Measurements from ENCODE around the gene LDLR.
"Not testable (repeated sequence)": the region's sequence is repeated elsewhere in the genome, so short reads cannot be mapped to it uniquely, and the experiment has no call there.

LDLR gene

DNA sequence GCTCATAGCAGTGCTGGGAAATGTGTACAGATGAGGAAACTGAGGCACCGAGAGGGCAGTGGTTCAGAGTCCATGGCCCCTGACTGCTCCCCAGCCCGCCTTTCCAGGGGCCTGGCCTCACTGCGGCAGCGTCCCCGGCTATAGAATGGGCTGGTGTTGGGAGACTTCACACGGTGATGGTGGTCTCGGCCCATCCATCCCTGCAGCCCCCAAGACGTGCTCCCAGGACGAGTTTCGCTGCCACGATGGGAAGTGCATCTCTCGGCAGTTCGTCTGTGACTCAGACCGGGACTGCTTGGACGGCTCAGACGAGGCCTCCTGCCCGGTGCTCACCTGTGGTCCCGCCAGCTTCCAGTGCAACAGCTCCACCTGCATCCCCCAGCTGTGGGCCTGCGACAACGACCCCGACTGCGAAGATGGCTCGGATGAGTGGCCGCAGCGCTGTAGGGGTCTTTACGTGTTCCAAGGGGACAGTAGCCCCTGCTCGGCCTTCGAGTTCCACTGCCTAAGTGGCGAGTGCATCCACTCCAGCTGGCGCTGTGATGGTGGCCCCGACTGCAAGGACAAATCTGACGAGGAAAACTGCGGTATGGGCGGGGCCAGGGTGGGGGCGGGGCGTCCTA lies 15.9 kb downstream of the LDLR start:
- Histone ChIP-seq H3K4me1 (ENCODE audit: control insufficient read depth, insufficient read depth, low read length) (no peaks in the 10 kb centered on the region), H3K4me3 (ENCODE audit: low read length in 2 of 2) (no peak overlapping the region), H3K27me3 (ENCODE audit: control insufficient read depth in 1 of 2, insufficient read depth in 2 of 2, low read length in 2 of 2) (no peaks in the 10 kb centered on the region), H3K9ac (ENCODE audit: low read length in 2 of 2) (no peak overlapping the region), H3K27ac (ENCODE audit: low read length) (no peak overlapping the region), H3K36me3 (ENCODE audit: control insufficient read depth in 2 of 2, insufficient read depth in 2 of 2, low read length in 2 of 2) (peaks cover 17 to 47% of the 10 kb centered on the region in 2 donors), H3K9me3 (ENCODE audit: control insufficient read depth in 2 of 2, low read length in 2 of 2) (no peaks in the 10 kb centered on the region)

DNA sequence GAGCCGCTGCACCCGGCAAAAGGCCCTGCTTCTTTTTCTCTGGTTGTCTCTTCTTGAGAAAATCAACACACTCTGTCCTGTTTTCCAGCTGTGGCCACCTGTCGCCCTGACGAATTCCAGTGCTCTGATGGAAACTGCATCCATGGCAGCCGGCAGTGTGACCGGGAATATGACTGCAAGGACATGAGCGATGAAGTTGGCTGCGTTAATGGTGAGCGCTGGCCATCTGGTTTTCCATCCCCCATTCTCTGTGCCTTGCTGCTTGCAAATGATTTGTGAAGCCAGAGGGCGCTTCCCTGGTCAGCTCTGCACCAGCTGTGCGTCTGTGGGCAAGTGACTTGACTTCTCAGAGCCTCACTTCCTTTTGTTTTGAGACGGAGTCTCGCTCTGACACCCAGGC lies 17.2 kb downstream of the LDLR start:
- Histone ChIP-seq H3K36me3 (ENCODE audit: control insufficient read depth in 2 of 2, insufficient read depth in 2 of 2, low read length in 2 of 2) (peaks cover 23 to 45% of the 10 kb centered on the region in 2 donors), H3K27me3 (ENCODE audit: control insufficient read depth in 1 of 2, insufficient read depth in 2 of 2, low read length in 2 of 2) (no peaks in the 10 kb centered on the region), H3K9me3 (ENCODE audit: control insufficient read depth in 2 of 2, low read length in 2 of 2) (no peaks in the 10 kb centered on the region), H3K27ac (ENCODE audit: low read length) (peak overlapping the region; percentile 18), H3K4me1 (ENCODE audit: control insufficient read depth, insufficient read depth, low read length) (no peaks in the 10 kb centered on the region), H3K4me3 (ENCODE audit: low read length in 2 of 2) (no peak overlapping the region), H3K9ac (ENCODE audit: low read length in 2 of 2) (no peak overlapping the region)

DNA sequence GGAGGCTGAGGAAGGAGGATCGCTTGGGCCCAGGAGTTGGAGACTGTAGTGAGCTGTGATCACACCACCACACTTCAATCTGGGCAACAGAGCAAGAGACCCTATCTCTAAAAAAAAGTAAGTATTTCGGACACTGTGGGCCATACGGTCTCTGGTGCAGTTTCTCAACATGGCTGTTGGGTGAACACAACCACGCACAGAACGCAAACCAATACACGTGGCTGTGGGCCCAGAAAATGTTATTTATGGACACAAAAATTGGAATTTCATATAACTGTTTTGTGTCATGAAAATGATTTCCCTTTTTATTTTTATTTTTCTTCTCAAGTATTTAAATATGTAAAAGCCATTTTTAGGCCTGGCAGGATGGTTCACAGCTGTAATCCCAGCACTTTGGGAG lies 19.5 kb downstream of the LDLR start:
- no peak overlapping the region for H3K9ac ChIP-seq (ENCODE audit: low read length in 2 of 2)
- H3K36me3 ChIP-seq (ENCODE audit: control insufficient read depth in 2 of 2, insufficient read depth in 2 of 2, low read length in 2 of 2) = peaks cover 30 to 49% of the 10 kb centered on the region in 2 donors
- H3K4me1 ChIP-seq (ENCODE audit: control insufficient read depth, insufficient read depth, low read length) = no peaks in the 10 kb centered on the region
- H3K9me3 ChIP-seq (ENCODE audit: control insufficient read depth in 2 of 2, low read length in 2 of 2) = no peaks in the 10 kb centered on the region
- H3K27ac ChIP-seq (ENCODE audit: low read length) = no peak overlapping the region
- no peak overlapping the region for H3K4me3 ChIP-seq (ENCODE audit: low read length in 2 of 2)
- H3K27me3 ChIP-seq (ENCODE audit: control insufficient read depth in 1 of 2, insufficient read depth in 2 of 2, low read length in 2 of 2) = no peaks in the 10 kb centered on the region

DNA sequence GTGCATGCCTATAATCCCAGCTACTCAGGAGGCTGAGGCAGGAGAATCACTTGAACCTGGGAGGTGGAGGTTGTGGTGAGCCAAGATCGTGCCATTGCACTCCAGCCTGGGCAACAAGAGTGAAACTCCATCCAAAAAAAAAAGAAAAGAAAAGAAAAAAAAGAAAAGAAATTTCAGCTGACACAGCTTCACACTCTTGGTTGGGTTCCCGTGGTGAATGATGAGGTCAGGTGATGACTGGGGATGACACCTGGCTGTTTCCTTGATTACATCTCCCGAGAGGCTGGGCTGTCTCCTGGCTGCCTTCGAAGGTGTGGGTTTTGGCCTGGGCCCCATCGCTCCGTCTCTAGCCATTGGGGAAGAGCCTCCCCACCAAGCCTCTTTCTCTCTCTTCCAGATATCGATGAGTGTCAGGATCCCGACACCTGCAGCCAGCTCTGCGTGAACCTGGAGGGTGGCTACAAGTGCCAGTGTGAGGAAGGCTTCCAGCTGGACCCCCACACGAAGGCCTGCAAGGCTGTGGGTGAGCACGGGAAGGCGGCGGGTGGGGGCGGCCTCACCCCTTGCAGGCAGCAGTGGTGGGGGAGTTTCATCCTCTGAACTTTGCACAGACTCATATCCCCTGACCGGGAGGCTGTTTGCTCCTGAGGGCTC lies 22.0 kb downstream of the LDLR start:
- no peak overlapping the region for H3K4me3 ChIP-seq (ENCODE audit: low read length in 2 of 2)
- H3K36me3 ChIP-seq (ENCODE audit: control insufficient read depth in 2 of 2, insufficient read depth in 2 of 2, low read length in 2 of 2) = peaks cover 32 to 45% of the 10 kb centered on the region in 2 donors
- H3K9me3 ChIP-seq (ENCODE audit: control insufficient read depth in 2 of 2, low read length in 2 of 2) = no peaks in the 10 kb centered on the region
- H3K27ac ChIP-seq (ENCODE audit: low read length) = no peak overlapping the region
- H3K4me1 ChIP-seq (ENCODE audit: control insufficient read depth, insufficient read depth, low read length) = no peaks in the 10 kb centered on the region
- no peak overlapping the region for H3K9ac ChIP-seq (ENCODE audit: low read length in 2 of 2)
- no peaks in the 10 kb centered on the region for H3K27me3 ChIP-seq (ENCODE audit: control insufficient read depth in 1 of 2, insufficient read depth in 2 of 2, low read length in 2 of 2)

DNA sequence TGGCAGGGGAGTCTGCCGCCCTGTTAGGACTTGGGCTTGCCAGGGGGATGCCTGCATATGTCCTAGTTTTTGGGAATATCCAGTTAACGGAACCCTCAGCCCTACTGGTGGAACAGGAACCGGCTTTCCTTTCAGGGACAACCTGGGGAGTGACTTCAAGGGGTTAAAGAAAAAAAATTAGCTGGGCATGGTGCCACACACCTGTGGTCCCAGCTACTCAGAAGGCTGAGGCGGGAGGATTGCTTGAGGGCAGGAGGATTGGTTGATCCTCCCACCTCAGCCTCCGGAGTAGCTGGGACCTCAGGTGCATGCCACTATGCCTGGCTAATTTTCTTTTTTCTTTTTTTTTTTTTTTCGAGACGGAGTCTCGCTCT lies 22.5 kb downstream of the LDLR start:
- no peaks in the 10 kb centered on the region for H3K4me1 ChIP-seq (ENCODE audit: control insufficient read depth, insufficient read depth, low read length)
- no peak overlapping the region for H3K27ac ChIP-seq (ENCODE audit: low read length)
- H3K4me3 ChIP-seq (ENCODE audit: low read length in 2 of 2) = no peak overlapping the region
- peaks cover 30 to 46% of the 10 kb centered on the region in 2 donors for H3K36me3 ChIP-seq (ENCODE audit: control insufficient read depth in 2 of 2, insufficient read depth in 2 of 2, low read length in 2 of 2)
- H3K27me3 ChIP-seq (ENCODE audit: control insufficient read depth in 1 of 2, insufficient read depth in 2 of 2, low read length in 2 of 2) = no peaks in the 10 kb centered on the region
- H3K9me3 ChIP-seq (ENCODE audit: control insufficient read depth in 2 of 2, low read length in 2 of 2) = no peaks in the 10 kb centered on the region
- no peak overlapping the region for H3K9ac ChIP-seq (ENCODE audit: low read length in 2 of 2)

DNA sequence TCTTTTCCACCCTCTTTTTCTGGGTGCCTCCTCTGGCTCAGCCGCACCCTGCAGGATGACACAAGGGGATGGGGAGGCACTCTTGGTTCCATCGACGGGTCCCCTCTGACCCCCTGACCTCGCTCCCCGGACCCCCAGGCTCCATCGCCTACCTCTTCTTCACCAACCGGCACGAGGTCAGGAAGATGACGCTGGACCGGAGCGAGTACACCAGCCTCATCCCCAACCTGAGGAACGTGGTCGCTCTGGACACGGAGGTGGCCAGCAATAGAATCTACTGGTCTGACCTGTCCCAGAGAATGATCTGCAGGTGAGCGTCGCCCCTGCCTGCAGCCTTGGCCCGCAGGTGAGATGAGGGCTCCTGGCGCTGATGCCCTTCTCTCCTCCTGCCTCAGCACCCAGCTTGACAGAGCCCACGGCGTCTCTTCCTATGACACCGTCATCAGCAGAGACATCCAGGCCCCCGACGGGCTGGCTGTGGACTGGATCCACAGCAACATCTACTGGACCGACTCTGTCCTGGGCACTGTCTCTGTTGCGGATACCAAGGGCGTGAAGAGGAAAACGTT lies 24.0 kb downstream of the LDLR start:
- no peaks in the 10 kb centered on the region for H3K9me3 ChIP-seq (ENCODE audit: control insufficient read depth in 2 of 2, low read length in 2 of 2)
- H3K4me3 ChIP-seq (ENCODE audit: low read length in 2 of 2) = no peak overlapping the region
- H3K36me3 ChIP-seq (ENCODE audit: control insufficient read depth in 2 of 2, insufficient read depth in 2 of 2, low read length in 2 of 2) = peaks cover 28 to 49% of the 10 kb centered on the region in 2 donors

DNA sequence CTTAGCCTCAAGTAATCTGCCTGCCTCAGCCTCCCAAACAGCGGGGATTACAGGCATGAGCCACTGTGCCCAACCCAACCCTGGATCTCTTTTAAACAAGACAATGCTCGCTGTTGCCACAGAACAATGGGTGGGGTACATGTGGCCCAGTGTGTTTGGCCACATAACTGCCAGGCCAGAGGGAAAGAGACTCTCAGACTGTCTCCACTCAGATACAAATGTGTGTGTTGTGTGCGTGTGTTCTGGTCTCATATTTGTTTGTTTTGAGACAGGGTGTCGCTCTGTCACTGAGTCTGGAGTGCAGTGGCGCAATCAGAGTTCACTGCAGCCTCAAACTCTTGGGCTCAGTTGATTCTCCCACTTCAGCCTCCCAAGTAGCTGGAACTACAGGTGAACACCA lies 25.8 kb downstream of the LDLR start:
- Histone ChIP-seq H3K36me3 (ENCODE audit: control insufficient read depth in 2 of 2, insufficient read depth in 2 of 2, low read length in 2 of 2) (peaks cover 31 to 45% of the 10 kb centered on the region in 2 donors), H3K9ac (ENCODE audit: low read length in 2 of 2) (no peak overlapping the region), H3K4me1 (ENCODE audit: control insufficient read depth, insufficient read depth, low read length) (no peaks in the 10 kb centered on the region), H3K27me3 (ENCODE audit: control insufficient read depth in 1 of 2, insufficient read depth in 2 of 2, low read length in 2 of 2) (no peaks in the 10 kb centered on the region), H3K9me3 (ENCODE audit: control insufficient read depth in 2 of 2, low read length in 2 of 2) (no peaks in the 10 kb centered on the region), H3K4me3 (ENCODE audit: low read length in 2 of 2) (no peak overlapping the region), H3K27ac (ENCODE audit: low read length) (no peak overlapping the region)

More for the DNA sequence above, 24.0 kb downstream of the LDLR start:
- Histone ChIP-seq H3K9ac (ENCODE audit: low read length in 2 of 2) (no peak overlapping the region), H3K4me1 (ENCODE audit: control insufficient read depth, insufficient read depth, low read length) (no peaks in the 10 kb centered on the region), H3K27me3 (ENCODE audit: control insufficient read depth in 1 of 2, insufficient read depth in 2 of 2, low read length in 2 of 2) (no peaks in the 10 kb centered on the region), H3K27ac (ENCODE audit: low read length) (no peak overlapping the region)

DNA sequence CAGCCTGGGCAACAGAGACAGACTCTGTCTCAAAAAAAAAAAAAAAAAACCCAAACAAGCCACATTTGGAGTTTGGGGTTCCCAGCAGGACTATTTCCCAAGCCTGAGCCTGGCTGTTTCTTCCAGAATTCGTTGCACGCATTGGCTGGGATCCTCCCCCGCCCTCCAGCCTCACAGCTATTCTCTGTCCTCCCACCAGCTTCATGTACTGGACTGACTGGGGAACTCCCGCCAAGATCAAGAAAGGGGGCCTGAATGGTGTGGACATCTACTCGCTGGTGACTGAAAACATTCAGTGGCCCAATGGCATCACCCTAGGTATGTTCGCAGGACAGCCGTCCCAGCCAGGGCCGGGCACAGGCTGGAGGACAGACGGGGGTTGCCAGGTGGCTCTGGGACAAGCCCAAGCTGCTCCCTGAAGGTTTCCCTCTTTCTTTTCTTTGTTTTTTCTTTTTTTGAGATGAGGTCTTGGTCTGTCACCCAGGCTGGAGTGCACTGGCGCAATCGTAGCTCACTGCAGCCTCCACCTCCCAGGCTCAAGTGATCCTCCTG lies 26.7 kb downstream of the LDLR start:
- no peaks in the 10 kb centered on the region for H3K4me1 ChIP-seq (ENCODE audit: control insufficient read depth, insufficient read depth, low read length)
- no peak overlapping the region for H3K27ac ChIP-seq (ENCODE audit: low read length)
- no peak overlapping the region for H3K4me3 ChIP-seq (ENCODE audit: low read length in 2 of 2)
- H3K27me3 ChIP-seq (ENCODE audit: control insufficient read depth in 1 of 2, insufficient read depth in 2 of 2, low read length in 2 of 2) = no peaks in the 10 kb centered on the region
- no peak overlapping the region for H3K9ac ChIP-seq (ENCODE audit: low read length in 2 of 2)
- H3K9me3 ChIP-seq (ENCODE audit: control insufficient read depth in 2 of 2, low read length in 2 of 2) = no peaks in the 10 kb centered on the region
- H3K36me3 ChIP-seq (ENCODE audit: control insufficient read depth in 2 of 2, insufficient read depth in 2 of 2, low read length in 2 of 2) = peaks cover 35 to 52% of the 10 kb centered on the region in 2 donors

DNA sequence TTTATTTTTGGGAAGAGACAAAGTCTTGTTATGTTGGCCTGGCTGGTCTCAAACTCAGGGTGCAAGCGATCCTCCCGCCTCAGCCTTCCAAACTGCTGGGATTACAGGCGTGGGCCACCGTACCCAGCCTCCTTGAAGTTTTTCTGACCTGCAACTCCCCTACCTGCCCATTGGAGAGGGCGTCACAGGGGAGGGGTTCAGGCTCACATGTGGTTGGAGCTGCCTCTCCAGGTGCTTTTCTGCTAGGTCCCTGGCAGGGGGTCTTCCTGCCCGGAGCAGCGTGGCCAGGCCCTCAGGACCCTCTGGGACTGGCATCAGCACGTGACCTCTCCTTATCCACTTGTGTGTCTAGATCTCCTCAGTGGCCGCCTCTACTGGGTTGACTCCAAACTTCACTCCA lies 27.2 kb downstream of the LDLR start:
- Histone ChIP-seq H3K27me3 (ENCODE audit: control insufficient read depth in 1 of 2, insufficient read depth in 2 of 2, low read length in 2 of 2) (no peaks in the 10 kb centered on the region), H3K9me3 (ENCODE audit: control insufficient read depth in 2 of 2, low read length in 2 of 2) (no peaks in the 10 kb centered on the region), H3K9ac (ENCODE audit: low read length in 2 of 2) (no peak overlapping the region), H3K4me3 (ENCODE audit: low read length in 2 of 2) (no peak overlapping the region), H3K36me3 (ENCODE audit: control insufficient read depth in 2 of 2, insufficient read depth in 2 of 2, low read length in 2 of 2) (peaks cover 31 to 49% of the 10 kb centered on the region in 2 donors), H3K4me1 (ENCODE audit: control insufficient read depth, insufficient read depth, low read length) (no peaks in the 10 kb centered on the region), H3K27ac (ENCODE audit: low read length) (no peak overlapping the region)

DNA sequence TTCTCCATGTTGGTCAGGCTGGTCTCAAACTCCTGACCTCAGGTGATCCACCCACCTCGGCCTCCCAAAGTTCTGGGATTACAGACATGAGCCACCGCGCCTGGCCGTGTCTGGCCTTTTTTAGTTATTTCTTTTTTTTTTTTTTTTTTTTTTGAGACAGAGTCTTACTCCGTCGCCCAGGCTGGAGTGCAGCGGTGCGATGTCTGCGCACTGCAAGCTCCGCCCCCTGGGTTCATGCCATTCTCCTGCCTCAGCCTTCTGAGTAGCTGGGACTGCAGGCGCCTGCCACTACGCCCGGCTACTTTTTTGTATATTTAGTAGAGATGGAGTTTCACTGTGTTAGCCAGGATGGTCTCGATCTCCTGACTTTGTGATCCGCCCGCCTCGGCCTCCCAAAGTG lies 32.7 kb downstream of the LDLR start:
- H3K9me3 ChIP-seq (ENCODE audit: control insufficient read depth in 2 of 2, low read length in 2 of 2); H3K27ac ChIP-seq (ENCODE audit: low read length); H3K4me3 ChIP-seq (ENCODE audit: low read length in 2 of 2); H3K4me1 ChIP-seq (ENCODE audit: control insufficient read depth, insufficient read depth, low read length); H3K9ac ChIP-seq (ENCODE audit: low read length in 2 of 2); H3K27me3 ChIP-seq (ENCODE audit: control insufficient read depth in 1 of 2, insufficient read depth in 2 of 2, low read length in 2 of 2): not testable (repeated sequence)
- H3K36me3 ChIP-seq (ENCODE audit: control insufficient read depth in 2 of 2, insufficient read depth in 2 of 2, low read length in 2 of 2) = peaks cover 18 to 27% of the 10 kb centered on the region in 2 donors

DNA sequence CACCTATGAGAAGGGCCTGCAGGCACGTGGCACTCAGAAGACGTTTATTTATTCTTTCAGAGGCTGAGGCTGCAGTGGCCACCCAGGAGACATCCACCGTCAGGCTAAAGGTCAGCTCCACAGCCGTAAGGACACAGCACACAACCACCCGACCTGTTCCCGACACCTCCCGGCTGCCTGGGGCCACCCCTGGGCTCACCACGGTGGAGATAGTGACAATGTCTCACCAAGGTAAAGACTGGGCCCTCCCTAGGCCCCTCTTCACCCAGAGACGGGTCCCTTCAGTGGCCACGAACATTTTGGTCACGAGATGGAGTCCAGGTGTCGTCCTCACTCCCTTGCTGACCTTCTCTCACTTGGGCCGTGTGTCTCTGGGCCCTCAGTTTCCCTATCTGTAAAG lies 33.9 kb downstream of the LDLR start:
- Histone ChIP-seq H3K27ac (ENCODE audit: low read length) (no peak overlapping the region), H3K9me3 (ENCODE audit: control insufficient read depth in 2 of 2, low read length in 2 of 2) (no peaks in the 10 kb centered on the region), H3K4me1 (ENCODE audit: control insufficient read depth, insufficient read depth, low read length) (peaks cover 4% of the 10 kb centered on the region), H3K4me3 (ENCODE audit: low read length in 2 of 2) (no peak overlapping the region), H3K27me3 (ENCODE audit: control insufficient read depth in 1 of 2, insufficient read depth in 2 of 2, low read length in 2 of 2) (no peaks in the 10 kb centered on the region), H3K36me3 (ENCODE audit: control insufficient read depth in 2 of 2, insufficient read depth in 2 of 2, low read length in 2 of 2) (peaks cover 19 to 26% of the 10 kb centered on the region in 2 donors), H3K9ac (ENCODE audit: low read length in 2 of 2) (no peak overlapping the region)
